Measurements from ENCODE around the gene CUBN.
A peak's percentile ranks its signal among the peaks of the same experiment; 100 is the strongest.

- TF ChIP-seq CTCF (IDR thresholded peaks at IDR 0.05) (no peak), POLR2A (IDR thresholded peaks at IDR 0.05) (no peak), POLR2AphosphoS5 (IDR thresholded peaks at IDR 0.05) (peak; percentile 44)
Observed at GRCh38 chr10:16992611-16993119, 136.9 kb downstream of the CUBN start.

Data from prostate gland (tissue), 2 donors.